ENCODE measurements around the gene LTC4S. TPM values are rescaled to one million over a fixed set of nuclear protein-coding genes. Genes with fewer than 3 reads are reported as not detected.

LTC4S gene
- polyA plus RNA-seq, 3 donors: 0.65 to 2.1 (median 0.69) TPM

DNA sequence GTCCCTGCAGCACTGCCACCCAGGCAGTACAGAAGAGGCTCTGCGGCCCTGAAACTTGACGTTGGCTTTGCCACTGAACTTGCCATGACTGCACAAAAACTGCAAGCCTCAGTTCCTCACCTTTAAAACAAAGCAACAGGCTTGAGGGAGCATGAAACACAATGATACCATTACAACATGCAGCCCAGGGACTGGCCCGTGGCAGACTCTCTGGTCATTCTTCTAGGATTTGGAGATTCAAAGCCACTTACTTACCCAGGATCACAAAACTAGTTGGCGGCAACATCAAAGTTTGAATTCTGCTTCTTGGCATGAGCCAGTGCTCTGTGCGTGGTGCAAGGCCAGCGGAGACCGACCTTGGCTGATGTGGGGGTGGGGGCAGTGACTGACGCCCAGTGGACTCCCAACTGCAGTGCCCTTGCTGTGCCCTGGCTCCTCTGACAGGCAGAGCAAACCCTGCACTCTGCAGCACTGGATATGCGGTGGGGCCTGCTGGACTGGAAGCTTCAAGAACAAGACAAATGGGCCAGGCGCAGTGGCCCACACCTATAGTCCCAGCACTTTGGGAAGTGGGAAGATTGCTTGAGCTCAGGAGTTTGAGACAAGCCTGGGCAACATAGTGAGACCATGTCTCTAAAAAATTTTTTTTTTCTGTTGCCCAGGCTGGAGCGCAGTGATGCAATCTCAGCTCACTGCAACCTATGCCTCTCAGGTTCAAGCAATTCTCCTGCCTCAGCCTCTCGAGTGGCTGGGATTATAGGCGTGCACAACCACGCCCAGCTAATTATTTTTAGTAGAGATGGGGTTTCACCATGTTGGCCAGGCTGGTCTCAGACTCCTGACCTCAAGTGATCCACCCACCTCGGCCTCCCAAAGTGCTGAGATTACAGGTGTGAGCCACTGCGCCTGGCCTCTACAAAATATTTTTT, 45.8 kb downstream of the LTC4S start:
- H3K9ac ChIP-seq (ENCODE audit: insufficient read depth, low read length, poor library complexity, severe bottlenecking): no peak overlapping the region
- H3K27ac ChIP-seq (ENCODE audit: low read depth in 1 of 2, low read length in 2 of 2): no peak overlapping the region
- H3K4me2 ChIP-seq (replicated peaks; ENCODE audit: extremely low read depth, low read length, poor library complexity, severe bottlenecking): no peak overlapping the region
- H2AFZ ChIP-seq (ENCODE audit: insufficient read depth, low read depth, low read length, poor library complexity, severe bottlenecking): no peak overlapping the region
- DNase-seq: no peak
- peaks cover 36% of the 10 kb centered on the region in 2 donors for H3K36me3 ChIP-seq (replicated peaks in 1 of 2; ENCODE audit: control insufficient read depth in 1 of 2, insufficient read depth in 2 of 2, low read length in 2 of 2)
- Mint-ChIP-seq H3K36me3 (peaks cover 34 to 52% of the 10 kb centered on the region in 2 donors), H3K27ac (peak overlapping the region in 4 of 7 donors; percentile 1 to 73 (median 68)), H3K27me3 (ENCODE audit: low read depth in 3 of 3) (peaks cover 0 to 2% (median 0%) of the 10 kb centered on the region in 3 donors), H3K9me3 (peaks cover 0 to 5% (median 0%) of the 10 kb centered on the region in 7 donors), H3K4me3 (no peak overlapping the region), H3K4me1 (peaks cover 22% of the 10 kb centered on the region)
- peaks cover 38% of the 10 kb centered on the region for H4K20me1 ChIP-seq (ENCODE audit: insufficient read depth, low read length)
- intact Hi-C loops (cut with micrococcal nuclease): loop anchor here (5.0 to 10.0 kb wide), 2 partner anchors 37 to 65 kb away; partner anchors contain the start of gene TBC1D9B (in 1 of the 2)
- H3K4me1 ChIP-seq (ENCODE audit: control insufficient read depth in 1 of 2, insufficient read depth in 2 of 2, low read length in 2 of 2): peaks cover 0 to 9% of the 10 kb centered on the region in 2 donors
- WGBS (ENCODE audit: insufficient coverage): 96% methylated on average over 12 of the region's 16 CpGs
- TF ChIP-seq, protein P1, sequence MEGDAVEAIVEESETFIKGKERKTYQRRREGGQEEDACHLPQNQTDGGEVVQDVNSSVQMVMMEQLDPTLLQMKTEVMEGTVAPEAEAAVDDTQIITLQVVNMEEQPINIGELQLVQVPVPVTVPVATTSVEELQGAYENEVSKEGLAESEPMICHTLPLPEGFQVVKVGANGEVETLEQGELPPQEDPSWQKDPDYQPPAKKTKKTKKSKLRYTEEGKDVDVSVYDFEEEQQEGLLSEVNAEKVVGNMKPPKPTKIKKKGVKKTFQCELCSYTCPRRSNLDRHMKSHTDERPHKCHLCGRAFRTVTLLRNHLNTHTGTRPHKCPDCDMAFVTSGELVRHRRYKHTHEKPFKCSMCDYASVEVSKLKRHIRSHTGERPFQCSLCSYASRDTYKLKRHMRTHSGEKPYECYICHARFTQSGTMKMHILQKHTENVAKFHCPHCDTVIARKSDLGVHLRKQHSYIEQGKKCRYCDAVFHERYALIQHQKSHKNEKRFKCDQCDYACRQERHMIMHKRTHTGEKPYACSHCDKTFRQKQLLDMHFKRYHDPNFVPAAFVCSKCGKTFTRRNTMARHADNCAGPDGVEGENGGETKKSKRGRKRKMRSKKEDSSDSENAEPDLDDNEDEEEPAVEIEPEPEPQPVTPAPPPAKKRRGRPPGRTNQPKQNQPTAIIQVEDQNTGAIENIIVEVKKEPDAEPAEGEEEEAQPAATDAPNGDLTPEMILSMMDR (IDR thresholded peaks at IDR 0.05): no peak
- no peaks in the 10 kb centered on the region for H3K9me3 ChIP-seq (replicated peaks in 1 of 2; ENCODE audit: control insufficient read depth in 1 of 2, insufficient read depth in 1 of 2, low read length in 2 of 2)
- no peak overlapping the region for H3K4me3 ChIP-seq (replicated peaks in 1 of 3; ENCODE audit: low read depth in 2 of 3, low read length in 3 of 3)
- H3K79me2 ChIP-seq (ENCODE audit: insufficient read depth, low read length): no peaks in the 10 kb centered on the region
- H3K27me3 ChIP-seq (ENCODE audit: control insufficient read depth in 2 of 2, insufficient read depth in 2 of 2, low read length in 2 of 2): no peaks in the 10 kb centered on the region

DNA sequence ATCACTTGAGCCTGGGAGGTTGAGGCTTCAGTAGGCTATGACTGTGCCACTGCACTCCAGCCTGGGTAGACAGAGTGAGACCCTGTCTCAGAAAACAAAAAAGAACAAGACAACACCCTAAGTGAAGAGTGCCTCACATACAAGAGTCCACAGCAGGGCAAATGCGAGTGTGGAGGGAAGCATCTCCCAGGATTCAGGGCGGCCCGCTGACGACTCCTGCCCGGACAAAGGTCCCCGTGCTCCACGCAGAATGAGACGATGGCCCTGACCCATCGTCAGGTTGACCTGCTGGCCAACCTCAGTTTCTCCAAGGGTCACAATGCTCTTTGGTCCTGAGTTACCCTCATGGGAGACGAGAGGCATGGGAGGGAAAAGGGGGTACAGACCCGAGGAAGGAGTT, 46.5 kb downstream of the LTC4S start:
- Mint-ChIP-seq H3K27ac (peak overlapping the region in 2 of 7 donors; percentile 10 to 81), H3K9me3 (peaks cover 3 to 8% (median 5%) of the 10 kb centered on the region in 7 donors), H3K4me1 (peaks cover 22% of the 10 kb centered on the region), H3K4me3 (no peak overlapping the region), H3K27me3 (ENCODE audit: low read depth in 3 of 3) (peaks cover 0 to 2% (median 0%) of the 10 kb centered on the region in 3 donors), H3K36me3 (peaks cover 33 to 49% of the 10 kb centered on the region in 2 donors)
- H3K4me3 ChIP-seq (replicated peaks in 1 of 3; ENCODE audit: low read depth in 2 of 3, low read length in 3 of 3): no peak overlapping the region
- H3K27me3 ChIP-seq (ENCODE audit: control insufficient read depth in 2 of 2, insufficient read depth in 2 of 2, low read length in 2 of 2): no peaks in the 10 kb centered on the region
- H3K4me2 ChIP-seq (replicated peaks; ENCODE audit: extremely low read depth, low read length, poor library complexity, severe bottlenecking): no peak overlapping the region
- H3K36me3 ChIP-seq (replicated peaks in 1 of 2; ENCODE audit: control insufficient read depth in 1 of 2, insufficient read depth in 2 of 2, low read length in 2 of 2): peaks cover 34% of the 10 kb centered on the region in 2 donors
- DNase-seq: no peak
- intact Hi-C loops (cut with micrococcal nuclease): loop anchor here in 1 of 2 donors (10.0 kb wide), 1 partner anchor 64 kb away; the partner anchor contains the start of gene TBC1D9B
- WGBS (ENCODE audit: insufficient coverage): 94% methylated on average over 10 of the region's 11 CpGs
- peaks cover 0 to 9% of the 10 kb centered on the region in 2 donors for H3K4me1 ChIP-seq (ENCODE audit: control insufficient read depth in 1 of 2, insufficient read depth in 2 of 2, low read length in 2 of 2)
- no peak overlapping the region for H3K9ac ChIP-seq (ENCODE audit: insufficient read depth, low read length, poor library complexity, severe bottlenecking)
- H3K79me2 ChIP-seq (ENCODE audit: insufficient read depth, low read length): no peaks in the 10 kb centered on the region
- H3K27ac ChIP-seq (ENCODE audit: low read depth in 1 of 2, low read length in 2 of 2): no peak overlapping the region
- H3K9me3 ChIP-seq (replicated peaks in 1 of 2; ENCODE audit: control insufficient read depth in 1 of 2, insufficient read depth in 1 of 2, low read length in 2 of 2): peaks cover 0 to 4% of the 10 kb centered on the region in 2 donors
- H2AFZ ChIP-seq (ENCODE audit: insufficient read depth, low read depth, low read length, poor library complexity, severe bottlenecking): no peak overlapping the region
- peaks cover 38% of the 10 kb centered on the region for H4K20me1 ChIP-seq (ENCODE audit: insufficient read depth, low read length)
- TF ChIP-seq, protein P1 (IDR thresholded peaks at IDR 0.05): no peak
